GM12878 (cell line): ENCODE results near the gene DCLRE1B. TPM values are rescaled to one million over a fixed set of nuclear protein-coding genes. Genes with fewer than 3 reads are reported as not detected.

Experiments
- ATAC-seq: fragments of 200-7000 bp; cut with Tn5 transposase; 3 replicates; pipeline ENCODE4 v1.9.1; 2020; ENCODE audit warnings: mild to moderate bottlenecking, moderate library complexity
- BruUV-seq: library from RNA; stranded (reverse); fragments of 400-500 nt; replicated peaks from 2 replicates; lab custom pipeline; 2021; lab: Mats Ljungman, UMichigan
- CTCF ChIA-PET: fragments of 300-600 bp; sonication (Branson Sonifier 250); formaldehyde crosslinking; extraction: SDS; loops from one replicate; lab custom pipeline; 2021; ENCODE audit warnings: inconsistent platforms; lab: Yijun Ruan, JAX
- POLR2A ChIA-PET: fragments of 350-600 bp; formaldehyde crosslinking; extraction: SDS; loops from one replicate; lab custom pipeline; 2021; ENCODE audit warnings: inconsistent platforms; lab: Charles Lee
- RAD21 ChIA-PET: fragments of 300-600 bp; sonication (Branson Sonifier 250); formaldehyde crosslinking; loops from one replicate; lab custom pipeline; 2023; ENCODE audit warnings: antibody characterized with exemption; ENCODE audit not compliant: unreplicated experiment; lab: Charles Lee
- SMC1A ChIA-PET: fragments of 300-600 bp; sonication (Branson Sonifier 250); formaldehyde crosslinking; loops from one replicate; lab custom pipeline; 2023; ENCODE audit not compliant: unreplicated experiment, uncharacterized antibody; lab: Charles Lee
- DNase-seq: peaks from one replicate; pipeline ENCODE4 v3.0.0-alpha.2; 2011; ENCODE audit warnings: low read depth, low spot score
- FAIRE-seq: peaks from 3 replicates; lab custom pipeline; 2011; peaks lifted over from hg19 to GRCh38; lab: Jason Lieb, UNC
- H2AFZ ChIP-seq: 2 replicates; pipeline ENCODE4 v1.6.0; 2011; ENCODE audit warnings: low read depth, low read length, control low read depth; ENCODE audit not compliant: control insufficient read depth
- H3K27ac ChIP-seq: 2 replicates; pipeline ENCODE4 v1.5.1; 2011; ENCODE audit warnings: control low read depth; ENCODE audit not compliant: control insufficient read depth, insufficient read depth
- H3K27me3 ChIP-seq, 2 experiments: replicated peaks in 1 of 2; 2 replicates each; pipeline versions ENCODE4 v1.6.0 to v1.6.1; 2011; ENCODE audit warnings: low read length in 1 of 2; ENCODE audit not compliant: control insufficient read depth in 2 of 2, insufficient read depth in 2 of 2
- H3K36me3 ChIP-seq, 2 experiments: 2 replicates each; pipeline ENCODE4 v1.5.1; 2011; ENCODE audit warnings: low read length in 1 of 2; ENCODE audit not compliant: control insufficient read depth in 2 of 2, insufficient read depth in 2 of 2
- H3K4me1 ChIP-seq: 2 replicates; pipeline ENCODE4 v1.6.1; 2011; ENCODE audit warnings: mild to moderate bottlenecking, low read length, moderate library complexity, mixed read lengths; ENCODE audit not compliant: control insufficient read depth, insufficient read depth
- H3K4me2 ChIP-seq: 2 replicates; pipeline ENCODE4 v1.6.0; 2011; ENCODE audit warnings: control low read depth; ENCODE audit not compliant: control insufficient read depth, insufficient read depth
- H3K4me3 ChIP-seq: fragments of 200-600 bp; sonication (generic); 2 replicates; pipeline ENCODE4 v1.5.1; 2016
- H3K79me2 ChIP-seq: 2 replicates; pipeline ENCODE4 v1.6.0; 2011; ENCODE audit warnings: low read length; ENCODE audit not compliant: control insufficient read depth, insufficient read depth
- H3K9ac ChIP-seq: 2 replicates; pipeline ENCODE4 v1.8.0; 2011; ENCODE audit warnings: low read length, control low read depth, mixed read lengths; ENCODE audit not compliant: control insufficient read depth, insufficient read depth
- H3K9me3 ChIP-seq: replicated peaks from 3 replicates; pipeline ENCODE4 v1.5.1; 2011; ENCODE audit warnings: mild to moderate bottlenecking, low read length; ENCODE audit not compliant: control insufficient read depth, insufficient read depth
- H4K20me1 ChIP-seq: 2 replicates; pipeline ENCODE4 v1.6.0; 2011; ENCODE audit not compliant: control insufficient read depth, insufficient read depth
- BHLHE40 ChIP-seq, 2 experiments: fragments of 450-650 bp in 1 of 2; IDR thresholded peaks; 2 replicates each; pipeline ENCODE4 v1.6.1; 2011 to 2017; ENCODE audit warnings: low read depth in 2 of 2, borderline replicate concordance in 1 of 2, improper control_type of control experiment in 1 of 2, low read length in 1 of 2, mild to moderate bottlenecking in 1 of 2
- CBFB ChIP-seq: IDR thresholded peaks from 2 replicates; pipeline ENCODE4 v1.6.1; 2016; ENCODE audit warnings: antibody characterized with exemption, low read depth
- ETV6 ChIP-seq, 2 experiments: fragments of 450-650 bp in 1 of 2; IDR thresholded peaks in 1 of 2; conservative IDR thresholded peaks in 1 of 2; 2 replicates each; pipeline ENCODE4 v1.6.1; 2014; ENCODE audit warnings: antibody characterized with exemption in 1 of 2, borderline replicate concordance in 1 of 2, low read depth in 1 of 2, mild to moderate bottlenecking in 1 of 2, moderate library complexity in 1 of 2
- GABPA ChIP-seq: IDR thresholded peaks from 2 replicates; pipeline ENCODE4 v1.6.1; 2014; ENCODE audit warnings: antibody characterized with exemption, low read depth, mild to moderate bottlenecking, inconsistent platforms
- MTA2 ChIP-seq: fragments of 450-650 bp; IDR thresholded peaks from 2 replicates; pipeline ENCODE4 v1.6.1; 2016; ENCODE audit warnings: low read depth, mild to moderate bottlenecking, moderate library complexity
- MYB ChIP-seq: fragments of 150-350 bp; IDR thresholded peaks from 2 replicates; pipeline ENCODE4 v1.6.1; 2014; ENCODE audit warnings: mild to moderate bottlenecking, low read depth, low read length, borderline replicate concordance
- NR2F1 ChIP-seq: fragments of 450-650 bp; conservative IDR thresholded peaks from 2 replicates; pipeline ENCODE4 v1.6.1; 2017; ENCODE audit warnings: mild to moderate bottlenecking
- PAX8 ChIP-seq: fragments of 450-650 bp; IDR thresholded peaks from 2 replicates; pipeline ENCODE4 v1.6.1; 2017; ENCODE audit warnings: mild to moderate bottlenecking, moderate library complexity
- PML ChIP-seq: IDR thresholded peaks from 2 replicates; pipeline ENCODE4 v1.6.1; 2012; ENCODE audit warnings: low read length, inconsistent platforms
- POLR2AphosphoS5 ChIP-seq: IDR thresholded peaks from 2 replicates; pipeline ENCODE4 v1.6.1; 2011; ENCODE audit warnings: mild to moderate bottlenecking, low read length, inconsistent platforms
- RELA ChIP-seq: fragments of 450-650 bp; IDR thresholded peaks from 2 replicates; pipeline ENCODE4 v1.8.0; 2014; ENCODE audit warnings: borderline replicate concordance; ENCODE audit not compliant: partially characterized antibody
- SMAD1 ChIP-seq: fragments of 450-650 bp; IDR thresholded peaks from 2 replicates; pipeline ENCODE4 v1.6.1; 2018; ENCODE audit warnings: mild to moderate bottlenecking, low read depth; ENCODE audit not compliant: partially characterized antibody
- SMAD5 ChIP-seq: IDR thresholded peaks from 2 replicates; pipeline ENCODE4 v1.6.1; 2016; ENCODE audit warnings: antibody characterized with exemption, low read depth
- SP1 ChIP-seq: IDR thresholded peaks from one replicate; pipeline ENCODE4 v1.6.1; 2011; ENCODE audit warnings: low read depth, low read length
- SREBF2 ChIP-seq: IDR thresholded peaks from 2 replicates; pipeline ENCODE4 v1.6.1; 2012; ENCODE audit warnings: mild to moderate bottlenecking, low read length
- ZBTB33 ChIP-seq: fragments of 450-650 bp; IDR thresholded peaks from 2 replicates; pipeline ENCODE4 v1.6.1; 2017; ENCODE audit warnings: mild to moderate bottlenecking
- in situ Hi-C: fragments of 300-500 bp; cut with MboI; formaldehyde crosslinking; loops from 9 replicates; pipeline ENCODE4 v1.14.3; 2018; ENCODE audit warnings: mixed read lengths
- intact Hi-C: fragments of 100-400 bp; cut with micrococcal nuclease; formaldehyde crosslinking; loops from one replicate; pipeline ENCODE4 v1.14.2; 2022; ENCODE audit not compliant: unreplicated experiment
- polyA plus RNA-seq, 11 experiments: library from polyadenylated mRNA; depleted of rRNA in 4 of 11; unstranded in 6 of 11; stranded (reverse) in 5 of 11; fragments of >200 nt; fragmentation: Nextera tagmentation in 4 of 11; fragmentation: Illumina TruSeq in 1 of 11; extraction: Ambion mirVana in 4 of 11; extraction: Trizol in 1 of 11; gene quantifications; 1 replicate in 1 of 11; 2 replicates in 10 of 11; pipeline versions ENCODE4 v1.2.1 to v1.2.3, GENCODE V29; 2011 to 2016; ENCODE audit warnings: inconsistent platforms in 2 of 11, missing spikeins in 2 of 11, low read depth in 1 of 11
- total RNA-seq, 4 experiments: library from RNA; depleted of rRNA in 3 of 4; stranded (reverse); fragments of >200 nt in 3 of 4; fragmentation: Illumina TruSeq in 1 of 4; extraction: Trizol in 1 of 4; gene quantifications; 2 replicates each; pipeline versions ENCODE4 v1.2.1 to v1.2.3, GENCODE V29; 2013 to 2021
- TF ChIP-seq, protein P1 (sequence below): IDR thresholded peaks from 2 replicates; pipeline ENCODE4 v1.6.1; 2012; ENCODE audit warnings: low read depth, low read length, improper control_type of control experiment
- TF ChIP-seq, protein P2 (sequence below): fragments of 450-650 bp; IDR thresholded peaks from 2 replicates; pipeline ENCODE4 v1.6.1; 2017; ENCODE audit warnings: low read depth, mild to moderate bottlenecking, moderate library complexity
- TF ChIP-seq, protein P3 (sequence below): fragments of 450-650 bp; conservative IDR thresholded peaks from 2 replicates; pipeline ENCODE4 v1.6.1; 2017; ENCODE audit warnings: mild to moderate bottlenecking, moderate library complexity

Gene DCLRE1B
- total and polyA plus RNA-seq, 10 of the 15 experiments (the other 5 are each of a cell fraction or from before 2014, with no cell fraction given): 5.4 to 18.3 (median 13.4) TPM

- H3K27me3 ChIP-seq: no peaks in the 10 kb centered on the region
- no peaks in the 10 kb centered on the region for H3K36me3 ChIP-seq
- BruUV-seq: TSS peak; percentile 9
- H3K27ac ChIP-seq: no peak overlapping the region
- H3K79me2 ChIP-seq: peaks cover 91% of the 10 kb centered on the region
- ChIA-PET SMC1A (interaction anchor here (0.6 to 11.9 kb wide), 7 partner anchors 14 to 230 kb away, joined by 4 to 99 read pairs (median 5); no protein-coding TSS in a partner anchor), RAD21 (interaction anchor here (1.2 to 3.0 kb wide), 4 partner anchors 12 to 74 kb away, joined by 4 to 13 read pairs (median 5); no protein-coding TSS in a partner anchor), POLR2A (interaction anchor here (0.6 to 2.4 kb wide), 3 partner anchors 8 to 122 kb away, joined by 3 to 12 read pairs (median 4); partner anchors contain the start of gene RSBN1), CTCF (interaction anchor here (0.6 to 1.8 kb wide), 4 partner anchors 12 to 98 kb away, joined by 3 to 5 read pairs (median 4); partner anchors contain the start of gene OLFML3)
- no peaks in the 10 kb centered on the region for H4K20me1 ChIP-seq
- no peaks in the 10 kb centered on the region; the same call in 2 of the 3 replicates for H3K9me3 ChIP-seq
- intact Hi-C loops: loop anchor here (5.0 kb wide), 1 partner anchor 97 kb away; no protein-coding TSS in a partner anchor
- H3K4me3 ChIP-seq: no peak overlapping the region
- FAIRE-seq: no peak
- no peak overlapping the region for H3K4me2 ChIP-seq
- DNase-seq: no peak
- in situ Hi-C loops: no loop called here
- no peaks in the 10 kb centered on the region for H3K4me1 ChIP-seq
- no peak overlapping the region for H3K9ac ChIP-seq
- H2AFZ ChIP-seq: no peak overlapping the region
- ATAC-seq: no peak
- TF ChIP-seq CBFB (no peak), ZBTB33 (no peak), GABPA (no peak), SMAD5 (no peak), MTA2 (no peak), ETV6 (conservative IDR thresholded peaks at IDR 0.05 in 1 of 2, IDR thresholded peaks at IDR 0.05 in 1 of 2; ENCODE audit: borderline replicate concordance in 1 of 2, low read depth in 1 of 2) (no peak), MYB (no peak), PML (no peak), SMAD1 (no peak), NR2F1 (no peak), SP1 (no peak), POLR2AphosphoS5 (no peak), PAX8 (no peak), SREBF2 (no peak), RELA (no peak), BHLHE40 (IDR thresholded peaks at IDR 0.05; ENCODE audit: borderline replicate concordance in 1 of 2, low read depth in 2 of 2, low read length in 1 of 2) (no peak)
- TF ChIP-seq, protein P1, sequence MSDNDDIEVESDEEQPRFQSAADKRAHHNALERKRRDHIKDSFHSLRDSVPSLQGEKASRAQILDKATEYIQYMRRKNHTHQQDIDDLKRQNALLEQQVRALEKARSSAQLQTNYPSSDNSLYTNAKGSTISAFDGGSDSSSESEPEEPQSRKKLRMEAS: no peak
- TF ChIP-seq, protein P2, sequence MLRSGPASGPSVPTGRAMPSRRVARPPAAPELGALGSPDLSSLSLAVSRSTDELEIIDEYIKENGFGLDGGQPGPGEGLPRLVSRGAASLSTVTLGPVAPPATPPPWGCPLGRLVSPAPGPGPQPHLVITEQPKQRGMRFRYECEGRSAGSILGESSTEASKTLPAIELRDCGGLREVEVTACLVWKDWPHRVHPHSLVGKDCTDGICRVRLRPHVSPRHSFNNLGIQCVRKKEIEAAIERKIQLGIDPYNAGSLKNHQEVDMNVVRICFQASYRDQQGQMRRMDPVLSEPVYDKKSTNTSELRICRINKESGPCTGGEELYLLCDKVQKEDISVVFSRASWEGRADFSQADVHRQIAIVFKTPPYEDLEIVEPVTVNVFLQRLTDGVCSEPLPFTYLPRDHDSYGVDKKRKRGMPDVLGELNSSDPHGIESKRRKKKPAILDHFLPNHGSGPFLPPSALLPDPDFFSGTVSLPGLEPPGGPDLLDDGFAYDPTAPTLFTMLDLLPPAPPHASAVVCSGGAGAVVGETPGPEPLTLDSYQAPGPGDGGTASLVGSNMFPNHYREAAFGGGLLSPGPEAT: no peak
- TF ChIP-seq, protein P3, sequence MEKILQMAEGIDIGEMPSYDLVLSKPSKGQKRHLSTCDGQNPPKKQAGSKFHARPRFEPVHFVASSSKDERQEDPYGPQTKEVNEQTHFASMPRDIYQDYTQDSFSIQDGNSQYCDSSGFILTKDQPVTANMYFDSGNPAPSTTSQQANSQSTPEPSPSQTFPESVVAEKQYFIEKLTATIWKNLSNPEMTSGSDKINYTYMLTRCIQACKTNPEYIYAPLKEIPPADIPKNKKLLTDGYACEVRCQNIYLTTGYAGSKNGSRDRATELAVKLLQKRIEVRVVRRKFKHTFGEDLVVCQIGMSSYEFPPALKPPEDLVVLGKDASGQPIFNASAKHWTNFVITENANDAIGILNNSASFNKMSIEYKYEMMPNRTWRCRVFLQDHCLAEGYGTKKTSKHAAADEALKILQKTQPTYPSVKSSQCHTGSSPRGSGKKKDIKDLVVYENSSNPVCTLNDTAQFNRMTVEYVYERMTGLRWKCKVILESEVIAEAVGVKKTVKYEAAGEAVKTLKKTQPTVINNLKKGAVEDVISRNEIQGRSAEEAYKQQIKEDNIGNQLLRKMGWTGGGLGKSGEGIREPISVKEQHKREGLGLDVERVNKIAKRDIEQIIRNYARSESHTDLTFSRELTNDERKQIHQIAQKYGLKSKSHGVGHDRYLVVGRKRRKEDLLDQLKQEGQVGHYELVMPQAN: no peak
These were observed 28.9 kb downstream of the DCLRE1B start for GRCh38 chr1:113934006-113934405.
